Measurements from ENCODE around the gene GDAP1L1.
"Not testable (repeated sequence)": the region's sequence is repeated elsewhere in the genome, so short reads cannot be mapped to it uniquely, and the experiment has no call there.

The GDAP1L1 gene

DNA sequence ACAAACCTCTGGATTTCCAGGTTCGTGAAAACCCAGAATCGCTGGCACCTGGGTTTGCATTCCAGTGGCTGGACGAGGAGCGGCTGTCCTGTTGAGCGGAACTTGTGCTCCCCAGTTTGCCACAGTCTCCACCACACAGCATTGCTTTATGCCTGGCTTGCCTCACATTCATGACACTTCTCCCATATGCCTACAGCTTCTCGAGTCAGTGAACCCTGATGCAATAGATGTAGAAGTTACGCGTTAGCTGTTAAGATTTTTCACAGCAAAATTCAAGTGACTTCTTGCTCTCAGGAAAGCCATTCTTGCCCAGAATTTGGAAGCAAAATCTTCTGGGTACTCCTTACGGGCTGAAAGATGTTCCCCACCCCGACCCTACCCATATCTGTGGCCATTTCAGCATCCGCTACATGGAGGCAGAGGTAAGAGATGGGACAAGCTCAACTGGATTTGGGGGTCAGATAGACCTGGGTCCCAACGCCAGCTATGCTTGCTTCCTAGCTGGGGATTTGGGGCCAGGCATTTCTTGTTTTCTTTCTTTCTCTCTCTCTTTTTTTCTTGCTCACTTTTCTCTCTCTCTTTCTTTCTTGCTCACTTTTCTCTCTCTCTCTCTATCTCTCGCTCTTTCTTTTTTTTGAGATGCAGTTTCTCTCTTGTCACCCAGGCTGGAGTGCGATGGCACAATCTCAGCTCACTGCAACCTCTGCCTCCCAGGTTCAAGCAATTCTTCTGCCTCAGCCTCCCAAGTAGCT, 12.4 kb upstream of the GDAP1L1 start:
- Histone ChIP-seq H3K27ac (ENCODE audit: insufficient read depth in 1 of 2, low read depth in 1 of 2, low read length in 2 of 2, poor library complexity in 1 of 2, severe bottlenecking in 2 of 2) (no peak overlapping the region), H3K9me3 (ENCODE audit: control extremely low read depth in 1 of 5, control insufficient read depth in 4 of 5, insufficient read depth in 2 of 5, low read depth in 1 of 5, low read length in 4 of 5) (peaks cover 0 to 2% (median 0%) of the 10 kb centered on the region in 5 experiments), H3K27me3 (replicated peaks in 2 of 5; ENCODE audit: control insufficient read depth in 4 of 5, insufficient read depth in 5 of 5, low read length in 4 of 5) (no peaks in the 10 kb centered on the region), H3K4me1 (ENCODE audit: control extremely low read depth in 1 of 4, control insufficient read depth in 4 of 4, insufficient read depth in 4 of 4, low read length in 3 of 4) (no peaks in the 10 kb centered on the region), H3K36me3 (ENCODE audit: control insufficient read depth in 4 of 4, insufficient read depth in 4 of 4, low read length in 3 of 4) (no peaks in the 10 kb centered on the region), H3K4me3 (ENCODE audit: control insufficient read depth in 1 of 7, extremely low read depth in 1 of 7, insufficient read depth in 4 of 7, low read depth in 2 of 7, low read length in 6 of 7) (no peak overlapping the region)
- WGBS (ENCODE audit: insufficient coverage): 91% methylated on average over 14 of the region's 14 CpGs
- CTCF ChIA-PET: interaction anchor here (1.4 kb wide), 1 partner anchor 12 kb away, joined by 3 read pairs; the partner anchor contains the start of gene GDAP1L1
- POLR2A ChIA-PET: no interaction called here
- DNase-seq: no peak

DNA sequence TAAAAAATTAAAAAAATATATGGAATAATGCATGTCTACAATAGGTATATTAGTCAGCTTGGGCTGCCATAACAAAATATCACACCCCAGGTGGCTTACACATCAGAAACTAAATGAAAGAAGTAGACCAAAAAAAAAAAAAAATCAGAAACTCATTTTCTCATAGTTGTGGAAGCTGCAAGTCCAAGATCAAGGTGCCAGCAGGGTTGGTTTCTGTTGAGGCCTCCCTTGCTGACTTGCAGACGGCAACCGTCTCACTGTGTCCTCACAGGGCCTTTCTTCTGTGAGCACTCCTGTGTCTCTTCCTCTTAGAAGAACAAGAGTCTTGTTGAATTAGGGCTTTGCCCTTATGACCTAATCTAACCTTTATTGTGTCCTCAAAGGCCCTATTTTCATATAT, 11.4 kb upstream of the GDAP1L1 start:
- no peaks in the 10 kb centered on the region for H3K27me3 ChIP-seq (replicated peaks in 2 of 5; ENCODE audit: control insufficient read depth in 4 of 5, insufficient read depth in 5 of 5, low read length in 4 of 5)
- no peak overlapping the region for H3K27ac ChIP-seq (ENCODE audit: insufficient read depth in 1 of 2, low read depth in 1 of 2, low read length in 2 of 2, poor library complexity in 1 of 2, severe bottlenecking in 2 of 2)
- CTCF ChIA-PET: no interaction called here
- 95% methylated on average over 2 of the region's 2 CpGs for WGBS (ENCODE audit: insufficient coverage)
- peaks cover 0 to 2% (median 0%) of the 10 kb centered on the region in 5 experiments for H3K9me3 ChIP-seq (ENCODE audit: control extremely low read depth in 1 of 5, control insufficient read depth in 4 of 5, insufficient read depth in 2 of 5, low read depth in 1 of 5, low read length in 4 of 5)
- POLR2A ChIA-PET: no interaction called here
- H3K36me3 ChIP-seq (ENCODE audit: control insufficient read depth in 4 of 4, insufficient read depth in 4 of 4, low read length in 3 of 4): no peaks in the 10 kb centered on the region
- DNase-seq: no peak
- no peak overlapping the region for H3K4me3 ChIP-seq (ENCODE audit: control insufficient read depth in 1 of 7, extremely low read depth in 1 of 7, insufficient read depth in 4 of 7, low read depth in 2 of 7, low read length in 6 of 7)
- H3K4me1 ChIP-seq (ENCODE audit: control extremely low read depth in 1 of 4, control insufficient read depth in 4 of 4, insufficient read depth in 4 of 4, low read length in 3 of 4): no peaks in the 10 kb centered on the region

DNA sequence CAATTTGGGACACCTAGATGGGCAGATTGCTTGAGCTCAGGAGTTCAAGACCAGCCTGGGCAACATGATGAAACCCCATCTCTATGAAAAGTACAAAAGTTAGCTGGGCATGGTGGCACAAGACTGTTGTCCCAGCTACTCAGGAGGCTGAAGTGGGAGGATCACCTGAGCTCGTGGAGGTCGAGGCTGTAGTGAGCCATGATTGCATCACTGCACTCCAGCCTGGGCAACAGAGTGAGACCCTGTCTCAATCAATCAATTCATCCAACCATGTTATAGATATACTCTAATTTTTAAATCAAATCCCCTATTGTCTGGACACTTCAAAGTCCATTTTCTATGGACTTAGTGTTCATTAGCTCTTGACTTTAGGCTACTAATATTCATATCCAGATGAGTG, 10.3 kb upstream of the GDAP1L1 start:
- DNase-seq; H3K36me3 ChIP-seq (ENCODE audit: control insufficient read depth in 4 of 4, insufficient read depth in 4 of 4, low read length in 3 of 4); H3K9me3 ChIP-seq (ENCODE audit: control extremely low read depth in 1 of 5, control insufficient read depth in 4 of 5, insufficient read depth in 2 of 5, low read depth in 1 of 5, low read length in 4 of 5); H3K27me3 ChIP-seq (replicated peaks in 2 of 5; ENCODE audit: control insufficient read depth in 4 of 5, insufficient read depth in 5 of 5, low read length in 4 of 5); H3K4me1 ChIP-seq (ENCODE audit: control extremely low read depth in 1 of 4, control insufficient read depth in 4 of 4, insufficient read depth in 4 of 4, low read length in 3 of 4); H3K27ac ChIP-seq (ENCODE audit: insufficient read depth in 1 of 2, low read depth in 1 of 2, low read length in 2 of 2, poor library complexity in 1 of 2, severe bottlenecking in 2 of 2); H3K4me3 ChIP-seq (ENCODE audit: control insufficient read depth in 1 of 7, extremely low read depth in 1 of 7, insufficient read depth in 4 of 7, low read depth in 2 of 7, low read length in 6 of 7): not testable (repeated sequence)
- 100% methylated on average over 1 of the region's 2 CpGs for WGBS (ENCODE audit: insufficient coverage)
- ChIA-PET CTCF (interaction anchor here (0.9 to 1.3 kb wide), 3 partner anchors 9 to 19 kb away, joined by 3 to 5 read pairs (median 4); no protein-coding TSS in a partner anchor), POLR2A (interaction anchor here (0.6 kb wide), 1 partner anchor 809 kb away, joined by 4 read pairs; no protein-coding TSS in a partner anchor)

DNA sequence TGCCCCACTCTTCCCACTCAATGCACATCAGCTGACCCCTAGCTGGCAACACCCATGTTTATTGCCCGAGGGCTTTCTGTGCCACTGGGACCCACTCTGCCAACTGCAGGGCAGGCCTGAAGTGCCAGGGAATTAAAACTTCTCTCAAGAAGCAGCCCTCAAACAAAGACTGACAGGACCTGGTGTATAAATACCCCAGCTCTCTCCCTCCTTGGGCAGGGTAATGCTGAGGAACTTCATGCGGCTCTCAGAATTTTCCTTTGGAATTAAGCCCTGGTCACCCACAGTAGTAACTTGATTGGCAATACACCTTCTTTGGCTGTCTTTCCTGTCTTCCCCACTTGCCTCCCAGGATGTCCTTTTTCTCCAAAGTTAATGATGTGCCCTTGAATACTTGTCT, 5.3 kb upstream of the GDAP1L1 start:
- POLR2A ChIA-PET: no interaction called here
- DNase-seq: no peak
- Histone ChIP-seq H3K27ac (ENCODE audit: insufficient read depth in 1 of 2, low read depth in 1 of 2, low read length in 2 of 2, poor library complexity in 1 of 2, severe bottlenecking in 2 of 2) (no peak overlapping the region), H3K4me1 (ENCODE audit: control extremely low read depth in 1 of 4, control insufficient read depth in 4 of 4, insufficient read depth in 4 of 4, low read length in 3 of 4) (no peaks in the 10 kb centered on the region), H3K4me3 (ENCODE audit: control insufficient read depth in 1 of 7, extremely low read depth in 1 of 7, insufficient read depth in 4 of 7, low read depth in 2 of 7, low read length in 6 of 7) (no peak overlapping the region), H3K9me3 (ENCODE audit: control extremely low read depth in 1 of 5, control insufficient read depth in 4 of 5, insufficient read depth in 2 of 5, low read depth in 1 of 5, low read length in 4 of 5) (peaks cover 0 to 3% (median 2%) of the 10 kb centered on the region in 5 experiments), H3K36me3 (ENCODE audit: control insufficient read depth in 4 of 4, insufficient read depth in 4 of 4, low read length in 3 of 4) (no peaks in the 10 kb centered on the region), H3K27me3 (replicated peaks in 2 of 5; ENCODE audit: control insufficient read depth in 4 of 5, insufficient read depth in 5 of 5, low read length in 4 of 5) (peaks cover 0 to 21% (median 6%) of the 10 kb centered on the region in 5 experiments)
- CTCF ChIA-PET: no interaction called here
- 100% methylated on average over 2 of the region's 2 CpGs for WGBS (ENCODE audit: insufficient coverage)

DNA sequence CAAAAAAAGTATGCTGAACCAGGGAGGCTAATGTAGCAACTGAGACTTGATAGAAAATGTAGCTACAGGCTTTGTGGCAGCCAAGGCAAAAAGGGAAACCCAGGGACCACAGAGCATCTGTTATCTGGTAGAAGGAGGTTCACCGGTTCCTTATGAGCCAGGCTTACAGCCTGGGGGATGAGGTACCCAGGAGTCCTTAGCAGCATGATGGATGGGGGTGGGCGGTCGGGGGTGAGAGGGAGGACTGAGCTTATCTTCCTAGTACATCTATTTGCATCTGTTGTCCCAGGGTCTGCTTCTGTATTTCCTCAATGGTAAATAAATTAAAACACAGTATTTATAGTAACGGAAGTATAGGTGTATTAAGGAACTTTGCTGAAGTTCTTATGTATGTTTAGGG, 1.1 kb upstream of the GDAP1L1 start:
- peaks cover 0 to 4% (median 0%) of the 10 kb centered on the region in 4 experiments for H3K4me1 ChIP-seq (ENCODE audit: control extremely low read depth in 1 of 4, control insufficient read depth in 4 of 4, insufficient read depth in 4 of 4, low read length in 3 of 4)
- CTCF ChIA-PET: interaction anchor here (1.0 to 1.4 kb wide), 5 partner anchors 9 to 143 kb away, joined by 3 to 4 read pairs (median 3); partner anchors contain the start of gene FITM2
- POLR2A ChIA-PET: no interaction called here
- H3K36me3 ChIP-seq (ENCODE audit: control insufficient read depth in 4 of 4, insufficient read depth in 4 of 4, low read length in 3 of 4): no peaks in the 10 kb centered on the region
- no peak for DNase-seq
- H3K4me3 ChIP-seq (ENCODE audit: control insufficient read depth in 1 of 7, extremely low read depth in 1 of 7, insufficient read depth in 4 of 7, low read depth in 2 of 7, low read length in 6 of 7): no peak overlapping the region
- H3K27ac ChIP-seq (ENCODE audit: insufficient read depth in 1 of 2, low read depth in 1 of 2, low read length in 2 of 2, poor library complexity in 1 of 2, severe bottlenecking in 2 of 2): no peak overlapping the region
- peaks cover 0 to 3% (median 0%) of the 10 kb centered on the region in 5 experiments for H3K9me3 ChIP-seq (ENCODE audit: control extremely low read depth in 1 of 5, control insufficient read depth in 4 of 5, insufficient read depth in 2 of 5, low read depth in 1 of 5, low read length in 4 of 5)
- peaks cover 0 to 41% (median 14%) of the 10 kb centered on the region in 5 experiments for H3K27me3 ChIP-seq (replicated peaks in 2 of 5; ENCODE audit: control insufficient read depth in 4 of 5, insufficient read depth in 5 of 5, low read length in 4 of 5)
- 73% methylated on average over 3 of the region's 4 CpGs for WGBS (ENCODE audit: insufficient coverage)

DNA sequence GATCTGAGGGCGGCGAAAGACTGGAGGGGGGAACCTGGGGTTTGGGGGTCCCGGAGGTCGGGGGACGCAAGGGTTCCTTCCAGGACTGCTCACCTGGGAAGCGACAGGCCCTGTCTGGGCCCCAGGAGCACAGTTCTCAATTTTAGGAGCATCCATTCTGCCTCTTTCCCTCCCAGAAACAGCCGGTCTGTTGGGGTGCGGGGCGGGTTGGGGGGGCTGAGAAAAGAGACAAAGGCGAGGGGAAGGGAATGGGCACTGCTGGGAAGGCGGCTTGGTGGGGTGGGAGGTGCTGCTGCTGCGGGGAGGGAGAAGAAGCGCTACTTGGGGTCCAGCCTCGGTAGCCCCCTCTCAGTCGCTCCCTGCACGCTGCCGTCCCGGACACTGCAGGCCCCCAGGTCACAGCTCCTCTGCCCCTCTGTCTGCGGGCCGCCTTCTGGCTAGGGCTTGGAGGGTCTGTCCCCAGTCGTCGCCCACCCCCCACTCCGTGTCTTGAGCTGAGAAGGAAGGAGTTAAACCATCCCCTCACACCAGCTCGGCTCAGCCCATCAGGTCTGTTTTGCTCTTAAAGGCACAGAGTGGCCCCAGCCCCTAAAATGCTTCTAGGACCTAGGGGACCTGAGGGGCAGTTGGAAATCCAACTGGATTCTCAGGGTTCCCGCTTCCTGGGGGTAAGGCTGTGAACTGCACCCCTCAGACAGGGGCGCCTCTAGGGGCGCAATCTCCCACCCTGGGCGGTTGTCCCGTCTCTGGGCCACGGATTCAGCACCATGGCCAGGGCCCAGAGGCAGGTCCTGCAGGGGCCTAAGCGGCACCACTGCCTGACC, 690 bp downstream of the GDAP1L1 start:
- peak; percentile 52 to 76 (median 76) for DNase-seq
- H3K4me3 ChIP-seq (ENCODE audit: control insufficient read depth in 1 of 7, extremely low read depth in 1 of 7, insufficient read depth in 4 of 7, low read depth in 2 of 7, low read length in 6 of 7): no peak overlapping the region
- no peaks in the 10 kb centered on the region for H3K36me3 ChIP-seq (ENCODE audit: control insufficient read depth in 4 of 4, insufficient read depth in 4 of 4, low read length in 3 of 4)
- H3K27me3 ChIP-seq (replicated peaks in 2 of 5; ENCODE audit: control insufficient read depth in 4 of 5, insufficient read depth in 5 of 5, low read length in 4 of 5): peaks cover 0 to 41% (median 7%) of the 10 kb centered on the region in 5 experiments
- CTCF ChIA-PET: interaction anchor here (1.0 to 1.5 kb wide), 4 partner anchors 16 to 135 kb away, joined by 3 to 4 read pairs (median 3); no protein-coding TSS in a partner anchor
- POLR2A ChIA-PET: interaction anchor here (0.7 kb wide), 1 partner anchor 260 kb away, joined by 4 read pairs; no protein-coding TSS in a partner anchor
- H3K4me1 ChIP-seq (ENCODE audit: control extremely low read depth in 1 of 4, control insufficient read depth in 4 of 4, insufficient read depth in 4 of 4, low read length in 3 of 4): peaks cover 0 to 4% (median 0%) of the 10 kb centered on the region in 4 experiments
- H3K9me3 ChIP-seq (ENCODE audit: control extremely low read depth in 1 of 5, control insufficient read depth in 4 of 5, insufficient read depth in 2 of 5, low read depth in 1 of 5, low read length in 4 of 5): peaks cover 0 to 3% (median 0%) of the 10 kb centered on the region in 5 experiments
- H3K27ac ChIP-seq (ENCODE audit: insufficient read depth in 1 of 2, low read depth in 1 of 2, low read length in 2 of 2, poor library complexity in 1 of 2, severe bottlenecking in 2 of 2): no peak overlapping the region
- WGBS (ENCODE audit: insufficient coverage): 11% methylated on average over 27 of the region's 31 CpGs

Data from common myeloid progenitor, CD34-positive (primary cell).